Activated B cell treated with CpG ODN at 0.5 μM for 24 hours (primary cell): ENCODE results near the gene PLIN4. TPM values are rescaled to one million over a fixed set of nuclear protein-coding genes. Genes with fewer than 3 reads are reported as not detected.

Experiments used
- ATAC-seq: fragments of 200-7000 bp; cut with Tn5 transposase; one replicate; pipeline ENCODE4 v1.10.0; 2021; ENCODE audit warnings: low read depth, mild to moderate bottlenecking, moderate library complexity
- CTCF ChIA-PET: fragments of 350-600 bp; sonication (Branson Sonifier 250); formaldehyde crosslinking; loops from one replicate; lab custom pipeline; 2021; ENCODE audit warnings: antibody characterized with exemption; lab: Charles Lee
- POLR2A ChIA-PET: fragments of 350-600 bp; sonication (Branson Sonifier 250); formaldehyde crosslinking; loops from one replicate; lab custom pipeline; 2021; ENCODE audit warnings: antibody characterized with exemption; lab: Charles Lee
- DNase-seq: peaks from one replicate; pipeline ENCODE4 v3.0.0; 2022
- H3K27ac Mint-ChIP-seq: one replicate; pipeline ENCODE4 v1.8.0; 2020; ENCODE audit warnings: mixed read lengths
- H3K27me3 Mint-ChIP-seq: one replicate; pipeline ENCODE4 v1.8.0; 2021; ENCODE audit warnings: mixed read lengths
- H3K36me3 Mint-ChIP-seq: one replicate; pipeline ENCODE4 v1.8.0; 2021; ENCODE audit warnings: low read depth, mixed read lengths
- H3K4me1 Mint-ChIP-seq: one replicate; pipeline ENCODE4 v1.8.0; 2021; ENCODE audit warnings: mixed read lengths
- H3K4me3 Mint-ChIP-seq: one replicate; pipeline ENCODE4 v1.8.0; 2020; ENCODE audit warnings: mild to moderate bottlenecking, mixed read lengths
- H3K9me3 Mint-ChIP-seq: one replicate; pipeline ENCODE4 v1.8.0; 2020; ENCODE audit warnings: mixed read lengths
- intact Hi-C: fragments of 100-400 bp; cut with micrococcal nuclease; formaldehyde crosslinking; loops from one replicate; pipeline ENCODE4 v1.15.1; 2024
- total RNA-seq: library from RNA; stranded (reverse); gene quantifications from 2 replicates; pipeline ENCODE4 v1.2.3, GENCODE V29; 2022
- TF ChIP-seq, protein P1 (sequence below): fragments of 200-600 bp; IDR thresholded peaks from one replicate; pipeline ENCODE4 v1.8.0; 2022; ENCODE audit warnings: antibody characterized with exemption, mild to moderate bottlenecking

PLIN4 gene
- total RNA-seq, 1 donor from 2014 or later, result not detected

DNA sequence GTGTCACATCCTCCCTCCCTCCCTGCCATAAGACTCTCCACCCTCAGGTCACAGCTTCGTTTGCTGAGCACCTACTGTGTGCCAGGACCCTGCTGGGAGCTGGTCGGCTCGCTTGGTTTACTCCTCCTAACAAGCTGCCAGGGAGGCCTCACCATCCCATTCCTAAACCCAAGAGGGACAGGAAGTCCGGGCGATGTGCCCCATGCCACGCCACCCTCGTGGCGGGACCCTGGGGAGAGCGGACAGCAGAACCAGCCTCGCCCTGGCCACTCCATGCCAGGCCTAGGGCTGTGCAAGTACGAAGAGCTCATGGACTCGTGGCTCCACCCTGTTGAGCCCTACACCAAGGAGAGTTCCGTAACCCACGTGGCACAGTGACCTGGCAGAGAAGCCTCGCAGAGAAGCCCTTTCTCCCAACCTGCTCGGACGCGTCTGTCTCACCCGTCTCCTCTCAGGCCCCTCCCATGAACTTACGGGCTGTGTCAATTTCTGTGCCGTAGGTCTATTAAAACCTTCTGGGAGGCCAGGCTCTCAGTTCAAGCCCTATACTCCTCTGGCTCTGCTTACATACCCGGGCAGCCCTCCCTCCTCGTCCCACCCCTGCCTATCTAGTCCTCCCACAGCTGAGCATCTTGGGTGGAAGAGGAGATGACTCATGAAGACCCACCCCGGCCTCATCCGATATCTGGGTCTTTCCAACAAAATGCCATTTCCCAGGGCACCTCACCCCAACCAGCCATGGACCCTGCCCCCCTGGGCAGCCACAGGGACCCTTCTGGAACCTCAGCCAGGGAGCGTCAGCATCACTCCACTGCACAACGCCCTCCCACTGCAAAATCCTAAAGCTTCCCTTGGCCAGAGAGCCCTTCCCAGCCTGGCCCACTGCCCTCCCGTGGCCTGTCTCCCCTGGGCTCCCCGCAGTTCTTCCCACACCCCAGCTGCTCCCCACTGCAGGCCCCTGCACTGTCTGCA lies 63.3 kb downstream of the PLIN4 start:
- peak overlapping the region; percentile 24 for H3K4me3 Mint-ChIP-seq
- H3K27ac Mint-ChIP-seq, result no peak overlapping the region
- ChIA-PET CTCF (no interaction called here), POLR2A (interaction anchor here (0.6 kb wide), 1 partner anchor 169 kb away, joined by 3 read pairs; no protein-coding TSS in a partner anchor)
- DNase-seq, result no peak
- peaks cover 48% of the 10 kb centered on the region for H3K36me3 Mint-ChIP-seq
- TF ChIP-seq, protein P1, sequence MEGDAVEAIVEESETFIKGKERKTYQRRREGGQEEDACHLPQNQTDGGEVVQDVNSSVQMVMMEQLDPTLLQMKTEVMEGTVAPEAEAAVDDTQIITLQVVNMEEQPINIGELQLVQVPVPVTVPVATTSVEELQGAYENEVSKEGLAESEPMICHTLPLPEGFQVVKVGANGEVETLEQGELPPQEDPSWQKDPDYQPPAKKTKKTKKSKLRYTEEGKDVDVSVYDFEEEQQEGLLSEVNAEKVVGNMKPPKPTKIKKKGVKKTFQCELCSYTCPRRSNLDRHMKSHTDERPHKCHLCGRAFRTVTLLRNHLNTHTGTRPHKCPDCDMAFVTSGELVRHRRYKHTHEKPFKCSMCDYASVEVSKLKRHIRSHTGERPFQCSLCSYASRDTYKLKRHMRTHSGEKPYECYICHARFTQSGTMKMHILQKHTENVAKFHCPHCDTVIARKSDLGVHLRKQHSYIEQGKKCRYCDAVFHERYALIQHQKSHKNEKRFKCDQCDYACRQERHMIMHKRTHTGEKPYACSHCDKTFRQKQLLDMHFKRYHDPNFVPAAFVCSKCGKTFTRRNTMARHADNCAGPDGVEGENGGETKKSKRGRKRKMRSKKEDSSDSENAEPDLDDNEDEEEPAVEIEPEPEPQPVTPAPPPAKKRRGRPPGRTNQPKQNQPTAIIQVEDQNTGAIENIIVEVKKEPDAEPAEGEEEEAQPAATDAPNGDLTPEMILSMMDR, result no peak
- H3K4me1 Mint-ChIP-seq, result peaks cover 20% of the 10 kb centered on the region
- no peaks in the 10 kb centered on the region for H3K9me3 Mint-ChIP-seq
- intact Hi-C loops, result loop anchor here (5.0 to 10.0 kb wide), 2 partner anchors 267 to 950 kb away; partner anchors contain the start of genes DOHH, DPP9 and FZR1
- H3K27me3 Mint-ChIP-seq, result no peaks in the 10 kb centered on the region
- no peak for ATAC-seq

DNA sequence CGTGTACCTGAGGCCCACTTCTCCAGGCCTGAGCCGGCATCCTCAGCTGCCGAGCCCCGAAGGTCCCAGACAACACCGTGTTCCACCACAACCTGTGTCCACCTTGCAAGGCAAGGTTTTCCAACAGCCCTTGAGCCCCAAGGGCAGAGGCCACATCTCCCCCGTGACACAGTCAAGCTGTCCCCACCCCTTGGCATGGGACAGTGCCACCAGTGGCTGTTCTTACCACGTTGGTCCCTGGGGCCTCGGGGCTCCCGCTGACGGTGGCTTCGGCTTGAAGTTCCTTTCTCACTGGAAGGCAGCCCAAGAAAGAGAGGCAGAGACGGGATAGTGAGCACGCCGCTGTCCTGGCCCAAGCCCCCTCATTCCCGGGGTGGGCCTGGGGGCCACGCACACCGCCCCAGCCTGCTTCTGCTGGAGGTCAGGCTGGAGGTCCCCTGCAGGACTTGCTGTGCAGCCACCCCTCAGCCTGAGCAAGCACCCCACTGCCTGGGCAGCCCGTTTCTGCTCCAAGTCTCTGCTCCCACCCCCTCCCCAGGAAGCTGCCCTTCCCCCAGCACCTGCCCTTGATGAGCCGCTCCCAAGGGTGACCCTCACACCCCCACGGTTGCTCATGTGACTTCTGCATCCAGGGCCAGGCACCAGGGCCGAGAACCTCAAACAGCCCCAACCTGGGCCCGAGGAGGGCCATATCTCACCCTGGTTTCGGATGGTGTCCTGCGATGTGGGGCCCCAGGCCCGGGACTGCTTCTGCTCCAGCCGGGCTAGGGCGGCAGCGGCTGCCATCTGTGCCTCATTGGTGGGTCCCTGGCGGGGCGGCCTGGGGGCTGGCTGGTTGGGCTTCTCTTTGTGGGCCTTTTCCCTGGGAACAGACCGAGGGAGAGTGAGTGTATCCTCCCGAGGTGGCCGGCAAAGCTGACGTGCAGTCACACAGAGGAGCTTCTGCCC lies 64.8 kb downstream of the PLIN4 start:
- H3K9me3 Mint-ChIP-seq, result no peaks in the 10 kb centered on the region
- ChIA-PET POLR2A (no interaction called here), CTCF (interaction anchor here (0.5 kb wide), 1 partner anchor 105 kb away, joined by 3 read pairs; no protein-coding TSS in a partner anchor)
- ATAC-seq (no peak), DNase-seq (no peak)
- no peaks in the 10 kb centered on the region for H3K27me3 Mint-ChIP-seq
- H3K27ac Mint-ChIP-seq, result no peak overlapping the region
- no peak overlapping the region for H3K4me3 Mint-ChIP-seq
- peaks cover 58% of the 10 kb centered on the region for H3K36me3 Mint-ChIP-seq
- intact Hi-C loops, result loop anchor here (10.0 kb wide), 1 partner anchor 949 kb away; the partner anchor contains the start of genes DOHH and FZR1
- peaks cover 20% of the 10 kb centered on the region for H3K4me1 Mint-ChIP-seq
- TF ChIP-seq, protein P1, result no peak

DNA sequence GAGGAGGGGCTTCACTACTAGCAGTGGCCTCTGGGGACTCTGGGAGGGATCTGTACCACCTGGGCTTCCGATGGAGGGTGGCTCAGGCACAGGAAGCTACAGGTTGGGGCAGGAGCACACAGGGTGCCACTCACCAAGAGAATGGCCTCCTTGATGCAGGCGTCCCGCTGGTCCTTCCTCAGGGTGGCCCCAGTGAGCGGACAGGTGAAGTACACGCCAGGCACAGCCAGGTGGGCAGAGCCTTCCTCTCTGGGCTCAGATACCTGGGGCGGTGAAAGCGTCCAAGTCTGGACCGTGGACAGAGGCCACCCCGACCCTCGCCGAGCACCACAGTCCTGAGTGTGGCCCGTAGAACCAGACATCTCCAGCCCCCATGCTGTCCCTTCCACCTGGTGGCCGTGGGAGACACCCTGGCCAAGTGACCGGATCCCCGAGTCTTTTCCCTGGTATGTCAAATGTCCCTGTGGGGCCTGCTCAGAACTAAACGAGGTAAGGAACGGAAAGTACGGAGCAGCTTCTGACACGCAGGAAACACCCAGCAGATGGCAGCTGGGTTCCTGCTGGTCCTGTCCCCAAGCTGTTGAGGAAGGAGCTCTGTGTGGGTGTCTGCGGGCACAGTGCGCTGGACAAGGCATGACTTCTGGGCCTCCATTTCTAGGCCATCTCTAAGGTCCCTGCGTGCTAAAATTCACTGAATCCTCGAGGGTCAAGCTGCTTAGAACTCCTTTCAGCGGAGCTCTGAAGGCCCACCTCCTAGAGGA lies 65.9 kb downstream of the PLIN4 start:
- ATAC-seq (no peak), DNase-seq (no peak)
- Mint-ChIP-seq H3K4me3 (no peak overlapping the region), H3K27ac (no peak overlapping the region), H3K36me3 (peaks cover 64% of the 10 kb centered on the region), H3K9me3 (no peaks in the 10 kb centered on the region), H3K4me1 (peaks cover 16% of the 10 kb centered on the region), H3K27me3 (no peaks in the 10 kb centered on the region)
- TF ChIP-seq, protein P1, result no peak
- CTCF ChIA-PET, result no interaction called here
- POLR2A ChIA-PET, result interaction anchor here (0.6 kb wide), 1 partner anchor 100 kb away, joined by 5 read pairs; no protein-coding TSS in a partner anchor
- intact Hi-C loops, result loop anchor here (10.0 kb wide), 1 partner anchor 948 kb away; the partner anchor contains the start of genes DOHH and FZR1

Other genes starting within 250 kb of the PLIN4 start
- gene SHD, start 239.2 kb downstream of the PLIN4 start, total RNA-seq, result not detected in 2 replicates
- gene TMIGD2, start 216.1 kb downstream of the PLIN4 start, total RNA-seq, result not detected in 2 replicates
- 1.4 and 2.6 TPM in 2 replicates for gene FSD1, start 213.9 kb downstream of the PLIN4 start, total RNA-seq
- gene STAP2, start 179.7 kb downstream of the PLIN4 start, total RNA-seq, result 1.1 and 1.3 TPM in 2 replicates
- 25.2 and 29.8 TPM in 2 replicates for gene MPND, start 174.9 kb downstream of the PLIN4 start, total RNA-seq
- 33.8 and 43.7 TPM in 2 replicates for gene SH3GL1, start 117.9 kb downstream of the PLIN4 start, total RNA-seq
- gene CHAF1A, start 115.8 kb downstream of the PLIN4 start, total RNA-seq, result 13.9 and 19.2 TPM in 2 replicates
- 54.3 and 58.2 TPM in 2 replicates for gene UBXN6, start 60.7 kb downstream of the PLIN4 start, total RNA-seq
- 44.9 and 49.7 TPM in 2 replicates for gene HDGFL2, start 46.2 kb downstream of the PLIN4 start, total RNA-seq
- gene PLIN5, start 16.7 kb upstream of the PLIN4 start, total RNA-seq, result 0.17 and 0.33 TPM in 2 replicates
- gene LRG1, start 21.6 kb upstream of the PLIN4 start, total RNA-seq, result 0.42 and 2.0 TPM in 2 replicates
- gene SEMA6B, start 41.2 kb upstream of the PLIN4 start, total RNA-seq, result 0.11 and 0.37 TPM in 2 replicates
- gene TNFAIP8L1, start 121.0 kb upstream of the PLIN4 start, total RNA-seq, result 13.2 and 15.5 TPM in 2 replicates
- 30.9 and 31.6 TPM in 2 replicates for gene MYDGF, start 151.9 kb upstream of the PLIN4 start, total RNA-seq
- gene DPP9, start 205.4 kb upstream of the PLIN4 start, total RNA-seq, result 85.7 and 111 TPM in 2 replicates